Activated CD8-positive, alpha-beta memory T cell treated with anti-CD3 and anti-CD28 coated beads for 1 hour (primary cell): ENCODE data around the gene OR4F15.

Experiments used
- DNase-seq, 2 donors: peaks; one replicate each; pipeline ENCODE4 v3.0.0-alpha.2; 2020; ENCODE audit warnings: low read depth in 1 of 2; ENCODE audit errors: extremely low read depth in 1 of 2

OR4F15 gene

DNA sequence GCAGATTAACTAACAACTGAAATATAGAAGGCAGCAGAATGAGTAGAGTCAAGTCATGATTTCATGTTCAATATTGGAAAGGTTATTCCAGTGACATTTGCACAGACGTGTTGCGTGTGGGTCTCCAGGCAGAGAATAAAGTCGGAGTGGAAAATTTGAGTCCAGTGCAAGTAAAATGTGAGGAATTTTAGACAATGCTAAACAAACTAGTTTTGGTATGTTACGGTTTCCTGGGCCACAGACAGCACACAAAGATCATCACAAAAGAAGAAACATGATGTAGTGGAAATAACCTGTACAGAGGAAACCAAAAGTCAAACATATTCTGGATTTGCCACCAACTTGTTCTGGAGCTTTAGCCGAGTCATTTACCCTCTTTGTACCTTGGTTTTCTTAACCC lies 8.3 kb upstream of the OR4F15 start:
- no peak for DNase-seq

DNA sequence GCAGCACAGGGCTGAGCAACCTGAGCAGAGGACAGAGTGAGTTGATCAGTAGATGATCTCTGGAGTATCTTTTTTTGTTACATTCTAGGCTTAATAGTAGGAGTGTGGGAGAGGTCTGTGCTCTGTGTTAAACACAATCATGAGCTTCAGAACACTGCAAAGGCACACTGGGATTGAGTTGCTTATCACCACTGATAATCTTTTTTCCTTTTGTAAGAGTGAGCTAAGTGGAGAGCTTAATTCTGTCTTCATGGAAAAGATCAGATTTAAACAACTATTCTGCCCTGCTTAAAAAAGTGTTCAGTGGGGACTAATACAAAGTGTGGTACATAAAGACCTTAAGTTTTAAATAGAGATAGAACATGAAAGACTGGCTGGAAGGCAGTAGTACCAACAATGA lies 7.6 kb upstream of the OR4F15 start:
- DNase-seq: no peak

DNA sequence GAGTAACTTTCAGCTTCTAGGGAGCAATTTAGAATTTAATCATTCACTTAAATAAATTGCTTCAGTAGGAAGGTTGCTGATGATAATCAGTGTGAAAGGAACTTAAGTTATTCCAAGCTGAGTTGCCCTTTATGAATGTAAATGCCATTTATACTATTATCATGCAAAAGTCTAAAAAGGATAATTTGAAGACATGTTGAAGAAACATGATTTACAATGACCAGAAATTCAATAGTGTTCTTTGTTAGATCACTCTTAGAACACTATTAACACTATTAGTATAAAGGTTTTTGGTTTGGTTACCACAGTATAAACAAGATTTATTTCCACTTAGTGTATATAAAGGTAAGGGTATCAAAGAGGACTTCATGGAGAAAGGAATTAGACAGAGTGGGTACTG lies 7.1 kb upstream of the OR4F15 start:
- DNase-seq: no peak

DNA sequence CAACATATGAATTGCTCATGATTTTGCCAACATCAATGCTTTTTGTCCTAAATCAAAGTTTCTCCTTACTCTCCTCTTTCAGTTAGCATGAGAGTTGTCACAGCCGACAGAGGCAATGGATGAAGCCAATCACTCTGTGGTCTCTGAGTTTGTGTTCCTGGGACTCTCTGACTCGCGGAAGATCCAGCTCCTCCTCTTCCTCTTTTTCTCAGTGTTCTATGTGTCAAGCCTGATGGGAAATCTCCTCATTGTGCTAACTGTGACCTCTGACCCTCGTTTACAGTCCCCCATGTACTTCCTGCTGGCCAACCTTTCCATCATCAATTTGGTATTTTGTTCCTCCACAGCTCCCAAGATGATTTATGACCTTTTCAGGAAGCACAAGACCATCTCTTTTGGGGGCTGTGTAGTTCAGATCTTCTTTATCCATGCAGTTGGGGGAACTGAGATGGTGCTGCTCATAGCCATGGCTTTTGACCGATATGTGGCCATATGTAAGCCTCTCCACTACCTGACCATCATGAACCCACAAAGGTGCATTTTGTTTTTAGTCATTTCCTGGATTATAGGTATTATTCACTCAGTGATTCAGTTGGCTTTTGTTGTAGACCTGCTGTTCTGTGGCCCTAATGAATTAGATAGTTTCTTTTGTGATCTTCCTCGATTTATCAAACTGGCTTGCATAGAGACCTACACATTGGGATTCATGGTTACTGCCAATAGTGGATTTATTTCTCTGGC lies 6.2 kb upstream of the OR4F15 start:
- DNase-seq: no peak

DNA sequence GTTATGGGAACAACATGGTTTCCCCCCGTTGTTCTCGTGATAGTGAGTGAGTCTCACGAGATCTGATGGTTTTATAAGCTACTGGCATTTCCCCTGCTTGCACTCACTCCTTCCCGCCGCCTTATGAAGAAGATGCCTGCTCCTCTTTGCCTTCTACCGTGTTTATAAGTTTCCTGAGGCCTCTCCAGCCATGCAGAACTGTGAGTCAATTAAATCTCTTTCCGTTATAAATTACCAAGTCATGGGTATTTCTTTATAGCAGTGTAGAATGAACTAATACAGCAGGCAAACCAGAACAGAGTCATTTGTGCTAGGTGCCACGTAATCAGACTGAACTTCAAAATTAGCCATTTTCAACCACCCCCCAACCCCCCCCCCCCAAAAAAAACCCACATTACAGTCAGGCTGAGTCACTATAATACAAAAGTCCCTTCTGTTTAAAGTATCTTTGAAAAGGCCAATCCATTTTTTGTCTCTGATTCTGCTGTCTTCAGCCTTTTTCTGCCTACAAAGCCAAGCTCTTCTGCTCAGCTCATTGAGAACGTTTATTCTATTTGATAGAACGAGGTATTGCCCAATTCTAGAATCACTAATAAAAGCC lies 4.6 kb upstream of the OR4F15 start:
- no peak for DNase-seq

DNA sequence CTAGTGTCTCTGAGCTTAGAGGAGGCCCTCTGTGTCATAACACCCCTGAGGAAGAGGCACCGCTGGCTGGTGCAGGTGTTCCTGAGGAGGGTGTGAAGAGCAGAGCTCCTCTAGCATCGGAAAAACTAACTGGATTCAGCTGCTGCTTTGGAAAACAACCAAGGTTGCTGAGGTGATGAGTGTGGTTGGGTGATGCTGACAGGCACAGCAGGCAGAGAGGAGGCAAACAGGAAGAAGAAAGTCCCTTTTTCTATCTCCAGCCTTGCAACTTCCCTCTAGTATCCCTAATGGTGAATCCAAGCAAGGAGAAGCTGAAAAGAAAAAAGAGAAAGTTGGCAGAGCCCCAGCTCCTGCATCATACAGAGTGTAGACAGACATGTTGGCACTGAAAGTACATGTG lies 3.8 kb upstream of the OR4F15 start:
- DNase-seq: no peak

DNA sequence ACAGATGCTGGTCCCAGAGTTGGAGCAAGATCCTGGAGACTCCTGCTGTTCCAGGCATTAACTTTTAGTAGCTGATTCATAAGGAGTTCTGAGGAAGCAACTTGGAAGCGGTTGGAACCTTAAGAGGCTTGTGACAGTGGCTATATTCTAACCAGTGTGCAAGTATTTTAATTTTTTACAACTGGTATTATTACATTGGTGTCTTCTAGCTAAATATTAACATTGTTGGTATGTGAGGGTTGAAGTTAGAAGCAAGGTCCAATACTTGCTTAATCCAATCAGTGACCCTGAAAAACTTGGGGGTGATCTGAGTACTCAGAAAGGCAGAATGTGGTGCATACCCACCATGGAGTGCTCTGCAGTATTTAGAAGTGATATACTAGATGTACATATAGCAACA lies 1.5 kb upstream of the OR4F15 start:
- DNase-seq: no peak

DNA sequence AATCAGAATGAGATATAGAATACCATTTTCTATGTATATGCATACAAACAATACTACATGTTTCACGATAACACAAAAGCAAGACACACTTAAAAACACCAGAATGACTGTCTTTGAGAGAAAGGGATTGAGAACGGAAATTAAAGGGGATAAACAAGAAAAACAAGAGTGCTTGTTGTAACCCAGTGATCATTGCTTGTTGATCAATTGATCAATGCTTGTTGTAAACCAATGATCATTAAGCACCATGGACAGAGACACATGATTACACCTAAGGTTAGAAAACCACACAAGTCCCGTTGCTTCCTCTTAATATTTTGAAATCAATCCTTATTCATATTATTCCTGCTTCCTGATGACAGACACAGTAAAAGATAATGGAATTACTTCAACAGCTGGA lies 1.1 kb upstream of the OR4F15 start:
- no peak for DNase-seq

DNA sequence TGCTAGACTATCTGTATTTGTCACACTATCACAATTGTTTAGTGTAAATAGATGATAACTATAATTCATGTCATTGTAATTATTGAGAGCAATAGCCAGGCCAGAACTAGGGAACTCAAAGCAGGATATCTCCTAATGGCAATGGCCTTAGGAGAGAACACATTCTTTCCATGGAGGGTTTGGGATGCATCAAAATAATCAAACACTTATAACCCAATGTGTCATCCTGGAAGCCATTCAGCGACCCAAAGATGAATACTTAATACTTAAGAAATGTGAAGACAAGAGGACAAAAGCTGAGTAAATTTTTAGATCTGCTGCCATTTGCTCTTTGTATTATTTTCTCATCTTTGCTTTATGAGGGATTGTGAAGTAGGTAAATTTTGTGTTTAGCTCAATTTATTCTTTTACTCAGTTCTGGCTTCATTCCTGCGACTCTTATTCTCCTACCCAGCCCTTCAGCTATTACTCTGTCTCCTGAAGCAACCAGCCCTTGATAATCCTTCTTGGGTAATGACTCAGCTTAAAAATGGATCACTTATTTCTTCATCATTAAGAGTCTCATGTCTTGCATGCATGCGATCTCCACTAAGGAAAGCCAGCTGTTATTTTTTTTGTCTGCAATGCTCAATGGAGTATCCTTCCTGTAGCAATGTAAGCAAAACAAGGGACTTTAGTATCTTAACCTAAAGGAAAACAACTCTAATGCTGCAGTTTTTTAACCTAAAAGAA lies 2.0 kb downstream of the OR4F15 start:
- no peak for DNase-seq

DNA sequence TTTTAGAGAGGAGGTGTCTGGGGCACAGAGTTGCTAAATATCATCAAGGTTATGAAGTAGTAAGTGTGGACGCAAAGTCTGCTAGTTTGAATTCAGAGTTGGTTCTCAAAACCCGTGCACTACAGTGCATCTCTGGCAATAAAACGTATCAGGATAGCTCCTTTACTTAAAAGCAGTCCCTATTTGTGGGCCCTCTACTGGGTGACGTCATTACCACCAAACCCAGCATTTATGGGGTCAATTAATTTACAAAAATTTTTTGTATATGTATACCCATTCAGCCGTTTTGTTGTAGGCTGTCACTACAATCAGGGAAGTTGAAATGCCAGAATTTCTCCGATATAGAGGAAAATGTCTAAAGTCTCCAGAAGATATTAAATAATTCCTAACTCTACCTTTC lies 8.8 kb downstream of the OR4F15 start:
- DNase-seq: no peak

DNA sequence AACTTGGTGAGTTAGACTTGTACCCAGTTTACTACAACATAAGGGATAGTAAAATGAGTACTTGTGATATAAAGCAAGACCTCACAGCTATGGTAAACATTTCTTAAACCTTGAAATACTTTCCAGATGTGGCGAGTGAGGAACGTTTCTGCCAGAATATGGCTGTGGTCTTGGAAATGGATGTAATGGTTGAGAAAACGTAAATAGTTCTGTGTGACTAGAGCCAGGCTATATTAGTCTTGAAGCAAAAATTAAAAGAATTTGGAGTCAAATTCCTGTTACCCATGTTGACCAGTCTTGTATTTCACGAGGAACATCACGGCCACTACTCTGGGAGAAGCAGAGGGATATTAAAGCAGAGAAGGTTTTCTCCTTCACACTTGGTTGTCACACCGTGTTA lies 15.3 kb downstream of the OR4F15 start:
- no peak for DNase-seq

DNA sequence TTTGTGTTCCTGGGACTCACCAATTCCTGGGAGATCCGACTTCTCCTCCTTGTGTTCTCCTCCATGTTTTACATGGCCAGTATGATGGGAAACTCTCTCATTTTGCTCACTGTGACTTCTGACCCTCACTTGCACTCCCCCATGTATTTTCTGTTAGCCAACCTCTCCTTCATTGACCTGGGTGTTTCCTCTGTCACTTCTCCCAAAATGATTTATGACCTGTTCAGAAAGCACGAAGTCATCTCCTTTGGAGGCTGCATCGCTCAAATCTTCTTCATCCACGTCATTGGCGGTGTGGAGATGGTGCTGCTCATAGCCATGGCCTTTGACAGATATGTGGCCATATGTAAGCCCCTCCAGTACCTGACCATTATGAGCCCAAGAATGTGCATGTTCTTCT lies 16.8 kb downstream of the OR4F15 start:
- DNase-seq: no peak

DNA sequence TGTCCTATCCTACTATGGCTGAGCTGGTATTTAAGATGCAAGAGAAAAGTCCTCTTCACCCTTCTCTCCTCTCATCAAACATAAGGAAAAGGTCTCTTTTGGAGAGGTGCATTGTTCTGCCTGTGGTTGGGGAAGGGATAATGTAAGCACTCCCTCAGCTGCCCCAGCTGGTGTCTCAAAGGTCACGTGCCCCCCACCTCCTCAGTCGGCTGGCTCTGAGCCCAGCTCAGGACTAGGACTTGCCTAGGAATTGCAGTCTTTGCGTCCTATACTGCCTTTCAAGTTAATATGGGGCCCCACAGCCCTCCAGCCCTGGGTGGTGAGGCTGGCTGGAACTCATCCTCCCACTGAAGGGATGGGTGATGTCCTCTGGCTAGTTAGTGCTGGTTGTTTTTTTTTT lies 29.7 kb downstream of the OR4F15 start:
- no peak for DNase-seq

DNA sequence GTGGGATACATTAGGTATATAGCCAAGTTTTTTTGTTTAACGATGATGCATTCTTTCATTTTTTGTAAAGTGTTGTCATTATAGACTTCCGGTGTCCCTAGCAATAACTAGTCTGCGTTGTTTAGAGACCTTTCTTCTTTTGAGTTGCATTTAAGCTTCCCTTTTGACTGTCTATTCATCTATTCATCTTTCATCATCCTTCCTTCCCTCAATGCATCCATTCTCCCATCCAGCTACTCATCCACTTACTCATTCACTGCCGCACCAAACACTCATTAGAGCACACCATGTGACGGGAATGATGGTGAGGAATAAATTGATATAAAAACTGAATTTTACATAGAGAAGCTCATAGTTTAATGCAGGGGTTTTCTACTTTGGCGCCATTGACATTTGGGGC lies 32.9 kb downstream of the OR4F15 start:
- DNase-seq: no peak

DNA sequence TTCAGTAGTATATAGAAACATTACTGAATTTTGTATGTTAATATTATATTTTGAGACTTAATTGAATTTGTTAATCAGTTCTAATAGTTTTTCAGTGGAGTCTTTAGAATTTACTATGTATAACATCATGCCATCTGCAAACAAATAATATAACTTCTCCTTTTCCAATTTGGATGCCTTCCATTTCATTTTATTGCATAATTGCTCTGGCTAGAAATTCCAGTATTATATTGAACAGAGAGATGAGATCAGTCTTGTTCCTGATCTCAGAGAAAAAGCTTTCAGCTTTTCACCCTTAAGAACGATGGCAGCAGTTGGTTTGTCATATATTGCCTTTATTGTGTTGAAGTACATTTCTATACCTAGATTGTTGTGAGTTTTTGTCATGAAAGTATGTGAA lies 40.4 kb downstream of the OR4F15 start:
- no peak for DNase-seq
